HG03378 (cell line): ENCODE measurements around the gene SLC6A5.
A peak's percentile ranks its signal among the peaks of the same experiment; 100 is the strongest.

Experiments
- ATAC-seq: cut with Tn5 transposase; IDR thresholded peaks from one replicate; pipeline ENCODE4 v1.9.1; 2021; ENCODE audit warnings: mild to moderate bottlenecking, moderate library complexity; ENCODE audit not compliant: unreplicated experiment

SLC6A5 gene

DNA sequence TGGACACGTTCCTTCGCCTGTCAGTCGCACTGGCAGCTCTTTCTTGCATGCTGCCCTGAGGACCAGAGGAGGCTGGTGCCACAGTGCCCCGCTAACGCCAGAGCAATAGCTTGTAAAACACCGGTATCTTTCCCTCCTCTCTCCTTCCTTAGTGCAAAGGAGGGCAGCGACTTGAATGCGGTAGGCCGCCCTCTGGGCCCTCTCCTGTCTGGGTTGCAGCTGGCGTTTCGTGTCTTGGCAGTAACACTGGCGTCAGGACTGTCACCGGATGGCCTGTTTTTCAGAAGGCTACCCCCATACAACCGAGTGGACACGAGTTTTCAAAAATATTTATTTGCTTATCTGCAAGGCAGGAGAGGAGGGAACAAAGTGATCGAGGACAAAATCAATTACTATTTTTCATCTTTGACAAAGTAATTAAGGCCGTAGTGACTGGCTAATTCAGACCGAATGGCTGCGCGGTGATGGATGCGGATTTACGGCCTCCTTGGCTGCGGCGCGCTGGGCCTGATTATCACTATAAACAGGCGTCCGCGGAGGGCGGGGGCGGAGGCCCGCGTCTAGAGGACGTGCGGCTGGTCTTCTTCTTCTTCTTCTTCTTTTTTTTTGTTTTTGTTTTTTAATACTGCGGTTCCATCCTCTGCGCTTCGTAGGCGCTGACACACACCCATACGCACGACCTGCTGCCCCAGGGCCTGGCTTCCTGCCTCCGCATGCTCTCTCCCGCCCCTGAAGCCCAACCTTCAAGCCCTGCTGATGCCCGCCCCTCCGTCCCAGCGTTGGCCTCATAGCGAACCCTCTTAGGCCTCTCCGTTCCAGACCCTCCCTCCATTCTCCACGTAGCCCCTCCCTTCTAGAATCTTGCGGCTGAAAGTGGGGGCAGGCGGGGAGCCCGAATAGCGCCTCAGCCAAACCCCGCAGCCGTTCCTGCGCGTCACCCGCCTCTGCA, 2.9 kb upstream of the SLC6A5 start:
- ATAC-seq = no peak

DNA sequence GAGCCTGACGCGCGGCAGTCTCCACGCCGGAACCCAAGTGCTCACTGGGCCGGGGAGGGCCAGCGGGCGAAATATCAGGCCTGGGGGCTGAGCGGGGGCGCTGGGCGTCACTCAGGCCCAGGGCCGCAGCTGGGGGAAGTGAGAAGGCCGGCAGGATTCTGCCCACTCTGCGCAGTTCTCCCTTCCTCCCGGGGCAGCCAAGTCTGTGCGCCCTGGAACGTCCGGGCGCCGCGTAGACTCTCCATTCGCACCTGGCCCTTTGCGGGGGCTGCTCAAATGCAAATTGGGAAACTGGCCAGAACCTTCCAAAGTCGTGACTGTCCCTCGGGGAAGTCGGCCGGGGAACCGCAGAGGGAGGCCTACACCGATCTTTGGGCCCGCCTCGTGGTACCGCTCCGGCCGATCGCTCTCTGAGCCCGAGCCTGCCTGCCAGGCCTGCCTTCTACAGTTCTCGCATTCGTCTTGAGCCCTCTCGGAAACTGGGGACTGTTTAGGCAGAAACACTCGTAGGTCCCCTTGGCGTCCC, 2.2 kb upstream of the SLC6A5 start:
- ATAC-seq = no peak

DNA sequence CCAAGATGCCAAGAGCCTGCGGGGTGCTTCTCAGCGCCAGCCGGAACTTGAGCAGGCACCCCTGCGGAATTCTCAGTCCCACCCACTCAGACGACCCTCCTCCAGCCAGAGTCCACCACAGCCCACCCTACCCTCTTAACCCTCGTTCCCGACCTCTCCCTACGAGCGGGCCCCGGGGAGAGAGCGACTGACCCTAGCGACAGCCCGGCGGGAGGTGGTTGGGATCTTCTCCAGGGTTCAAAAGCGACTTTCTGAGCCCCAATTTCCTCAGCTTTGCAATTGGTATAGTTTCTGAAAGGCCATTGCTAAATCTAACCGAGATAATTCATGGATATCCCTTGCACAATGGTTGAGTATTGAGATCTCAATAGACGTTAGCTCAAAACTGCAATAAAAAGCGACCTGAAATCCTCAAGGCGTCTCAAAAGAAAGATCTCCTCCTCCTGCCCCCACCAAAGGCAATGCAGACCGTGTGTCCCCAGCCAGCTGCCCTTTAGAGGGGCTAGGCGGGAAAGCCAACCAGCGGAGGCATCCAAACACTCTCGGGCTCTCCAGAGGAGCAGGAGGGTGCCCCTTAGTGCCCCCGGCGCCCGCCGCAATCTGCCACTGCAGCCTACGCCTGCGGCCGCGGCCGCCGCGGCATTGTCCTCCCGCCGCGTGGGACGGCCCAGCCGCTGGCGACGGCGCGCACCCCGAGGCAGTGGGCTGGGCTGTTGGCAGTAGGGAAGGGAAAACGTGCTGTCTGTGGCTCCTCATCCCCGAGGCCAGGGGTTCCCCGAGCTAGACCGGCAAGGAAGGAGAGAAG, 1.5 kb upstream of the SLC6A5 start:
- no peak for ATAC-seq

DNA sequence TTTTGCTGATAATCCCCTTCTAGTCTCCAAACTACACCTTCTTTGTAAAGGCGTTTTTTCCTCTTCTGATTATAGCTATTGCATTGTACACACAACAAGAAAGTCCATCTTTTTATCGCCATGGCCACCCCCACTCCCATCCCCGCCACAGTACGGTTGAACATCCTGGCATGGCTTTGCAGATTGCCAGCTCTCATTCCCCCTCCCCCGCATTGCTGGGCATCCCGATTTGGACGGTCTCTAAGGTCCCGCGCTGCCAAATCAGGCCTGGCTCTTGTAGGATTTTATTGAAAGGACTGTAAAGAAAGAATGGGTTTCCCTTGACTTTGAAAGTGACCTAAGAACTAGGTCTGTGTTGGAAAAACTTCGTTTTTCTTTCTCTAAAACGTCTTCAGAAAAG, 916 bp upstream of the SLC6A5 start:
- ATAC-seq = no peak

DNA sequence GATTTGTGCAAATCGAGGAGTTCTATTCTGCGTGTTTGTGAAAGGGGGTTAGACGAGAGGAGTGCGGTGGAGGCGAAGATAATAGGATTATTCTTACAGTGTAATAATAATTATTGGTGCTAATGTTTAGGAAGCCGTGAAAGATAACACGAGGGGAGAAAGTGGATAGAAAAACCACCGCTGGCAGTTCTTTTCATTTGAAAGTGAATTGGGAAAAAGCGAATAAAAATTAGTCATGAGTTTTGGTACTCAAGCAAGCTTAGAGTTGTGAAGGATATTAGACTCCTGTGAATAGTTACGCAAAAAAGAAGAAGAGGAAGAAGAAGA, 575 bp downstream of the SLC6A5 start:
- no peak for ATAC-seq

DNA sequence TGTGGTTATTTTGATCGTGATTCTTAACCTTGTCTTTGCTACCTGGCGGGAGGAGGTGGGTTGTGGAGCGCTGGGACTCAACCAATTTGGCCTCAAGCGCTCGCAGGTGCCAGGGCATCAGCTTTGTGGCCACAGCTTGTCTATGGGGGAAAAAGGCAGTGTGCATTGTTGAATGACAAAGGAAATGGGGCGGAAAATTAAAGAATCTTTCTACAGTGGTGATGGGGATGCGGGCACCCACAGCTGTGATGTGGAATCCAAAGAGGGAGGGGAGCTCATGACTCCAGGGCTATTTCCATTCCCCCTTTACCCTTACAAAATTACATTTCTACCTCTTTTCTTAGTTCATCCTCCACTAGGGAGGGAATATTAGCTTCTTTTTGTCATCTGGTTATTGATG, 1.1 kb downstream of the SLC6A5 start:
- ATAC-seq = no peak

DNA sequence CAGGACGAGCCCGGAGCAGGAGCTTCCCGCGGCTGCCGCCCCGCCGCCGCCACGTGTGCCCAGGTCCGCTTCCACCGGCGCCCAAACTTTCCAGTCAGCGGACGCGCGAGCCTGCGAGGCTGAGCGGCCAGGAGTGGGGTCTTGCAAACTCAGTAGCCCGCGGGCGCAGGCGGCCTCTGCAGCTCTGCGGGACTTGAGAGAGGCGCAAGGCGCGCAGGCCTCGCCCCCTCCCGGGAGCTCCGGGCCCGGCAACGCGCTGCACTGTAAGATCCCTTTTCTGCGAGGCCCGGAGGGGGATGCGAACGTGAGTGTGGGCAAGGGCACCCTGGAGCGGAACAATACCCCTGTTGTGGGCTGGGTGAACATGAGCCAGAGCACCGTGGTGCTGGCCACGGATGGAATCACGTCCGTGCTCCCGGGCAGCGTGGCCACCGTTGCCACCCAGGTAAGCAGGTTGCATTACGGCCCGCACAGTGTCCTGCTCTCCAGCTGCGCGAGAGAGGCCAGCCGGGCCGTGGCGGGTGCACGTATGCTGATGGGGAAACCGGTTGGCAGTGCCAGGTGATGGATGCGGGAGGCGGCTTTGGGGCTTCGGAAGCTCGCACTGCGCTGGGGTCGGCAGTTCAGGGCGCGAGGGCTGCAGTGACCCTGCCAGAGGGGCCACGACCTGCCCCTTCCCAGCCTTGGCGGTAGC, 2.0 kb downstream of the SLC6A5 start:
- no peak for ATAC-seq

- no peak for ATAC-seq
These were observed 4.9 kb downstream of the SLC6A5 start for GRCh38 chr11:20604295-20604803.

GRCh38 chr11:20604864-20605601, 5.6 kb downstream of the SLC6A5 start:
- ATAC-seq = no peak

DNA sequence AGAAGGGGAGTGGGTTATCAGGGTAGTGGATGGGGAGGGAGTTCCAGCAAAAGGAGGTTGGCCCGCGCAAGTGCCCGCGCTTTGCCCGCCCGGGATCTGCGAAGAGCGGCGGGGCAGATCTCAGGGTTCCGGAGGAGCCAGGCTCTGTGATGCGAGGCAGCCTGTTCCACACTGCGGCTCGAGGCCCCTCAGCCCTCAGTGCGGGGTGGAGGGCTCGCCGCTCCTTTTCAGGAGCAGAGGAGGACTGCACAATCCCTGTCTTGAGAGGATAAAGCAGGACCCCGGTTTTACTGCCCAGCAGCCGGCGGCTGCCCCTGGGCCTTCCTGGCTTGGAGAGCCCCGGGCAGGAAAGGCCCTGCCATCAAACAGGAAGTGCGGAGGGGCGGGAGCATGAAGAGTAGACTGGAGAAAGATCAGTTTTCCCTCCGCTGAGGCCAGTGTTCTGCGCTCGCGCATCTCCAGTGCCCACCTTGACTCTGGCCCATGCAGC, 6.2 kb downstream of the SLC6A5 start:
- ATAC-seq = no peak

- no peak for ATAC-seq
These were observed 9.5 kb downstream of the SLC6A5 start for GRCh38 chr11:20608934-20609333.

- ATAC-seq = peak; percentile 90
These were observed 10.6 kb downstream of the SLC6A5 start for GRCh38 chr11:20609727-20610707.

- ATAC-seq = no peak
These were observed 11.4 kb downstream of the SLC6A5 start for GRCh38 chr11:20610825-20611224.

GRCh38 chr11:20611445-20611844, 12.0 kb downstream of the SLC6A5 start:
- no peak for ATAC-seq

DNA sequence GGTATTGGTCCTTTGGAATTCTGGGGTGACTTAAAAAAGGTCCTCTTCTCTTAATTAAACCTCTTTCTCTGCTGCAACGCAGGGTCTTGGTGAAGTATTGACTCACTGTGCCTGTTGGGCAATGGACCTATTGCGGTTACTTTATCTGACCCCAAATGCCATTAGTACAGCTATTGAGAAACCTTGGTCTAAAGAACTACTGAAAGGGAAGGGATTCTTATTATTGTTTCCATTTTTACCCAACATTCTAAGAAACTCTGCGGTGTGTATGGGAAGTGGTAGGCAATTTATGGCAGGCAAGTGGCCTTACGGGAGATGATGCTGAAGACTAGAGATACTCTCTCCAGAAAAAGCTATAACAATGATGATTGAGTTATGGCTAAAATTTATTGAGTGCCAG, 12.5 kb downstream of the SLC6A5 start:
- no peak for ATAC-seq

- no peak for ATAC-seq
These were observed 13.0 kb downstream of the SLC6A5 start for GRCh38 chr11:20612416-20612815.

- no peak for ATAC-seq
These were observed 17.5 kb downstream of the SLC6A5 start for GRCh38 chr11:20616920-20617319.

DNA sequence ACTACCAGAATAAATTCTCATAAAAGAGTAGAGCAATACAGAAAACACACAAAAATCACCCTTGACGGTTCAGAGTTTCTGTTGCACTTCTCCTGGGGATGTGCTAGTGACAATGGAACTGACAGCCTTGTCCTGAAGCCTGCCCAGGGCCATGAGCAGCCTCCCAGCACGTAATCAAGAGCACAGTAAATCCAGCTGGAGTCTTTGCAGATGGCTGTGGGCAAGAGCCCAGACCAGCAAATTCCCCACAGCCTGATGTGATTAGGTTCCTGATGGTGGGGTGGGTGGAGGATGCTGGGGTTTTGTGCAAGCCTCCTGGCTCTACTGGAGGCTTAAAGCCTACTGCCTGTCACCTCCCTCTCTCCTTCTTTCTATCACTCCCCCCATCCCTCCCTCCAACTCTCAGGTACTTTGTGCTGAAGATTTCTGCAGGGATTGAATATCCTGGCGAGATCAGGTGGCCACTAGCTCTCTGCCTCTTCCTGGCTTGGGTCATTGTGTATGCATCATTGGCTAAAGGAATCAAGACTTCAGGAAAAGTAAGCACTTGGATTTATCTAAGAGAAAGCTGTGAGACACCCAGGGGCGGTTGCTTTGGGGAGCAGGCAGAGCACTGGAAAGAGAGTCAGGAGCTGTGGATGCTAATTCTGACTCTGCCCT, 18.1 kb downstream of the SLC6A5 start:
- ATAC-seq = no peak
